ENCODE results near the gene ZBTB22. TPM values are rescaled to one million over a fixed set of nuclear protein-coding genes. Genes with fewer than 3 reads are reported as not detected.

ZBTB22 gene
- total and polyA plus RNA-seq, 2 donors (not counting 1 experiment from before 2014, with no cell fraction given), result 25.9 to 39.7 TPM

- CTCF ChIA-PET, result interaction anchor here (0.5 to 5.3 kb wide), 3 partner anchors 10 to 1485 kb away, joined by 3 to 50 read pairs (median 3); no protein-coding TSS in a partner anchor
- intact Hi-C loops (cut with micrococcal nuclease), result no loop called here
- Histone ChIP-seq H2AFZ (ENCODE audit: insufficient read depth, low read depth, low read length, poor library complexity, severe bottlenecking) (no peak overlapping the region), H3K9me3 (ENCODE audit: control extremely low read depth in 1 of 3, control insufficient read depth in 2 of 3, insufficient read depth in 1 of 3, low read length in 2 of 3) (no peaks in the 10 kb centered on the region), H3K4me3 (ENCODE audit: control extremely low read depth in 1 of 5, extremely low read depth in 1 of 5, insufficient read depth in 1 of 5, low read depth in 2 of 5, low read length in 4 of 5) (no peak overlapping the region), H3K9ac (ENCODE audit: low read length) (no peak overlapping the region), H3K36me3 (replicated peaks in 1 of 2; ENCODE audit: control extremely low read depth in 1 of 2, control insufficient read depth in 1 of 2, extremely low read depth in 1 of 2, insufficient read depth in 2 of 2, low read length in 1 of 2) (peaks cover 3 to 54% of the 10 kb centered on the region in 2 experiments), H3K4me1 (ENCODE audit: control insufficient read depth in 2 of 2, insufficient read depth in 2 of 2, low read length in 2 of 2) (peaks cover 67 to 79% of the 10 kb centered on the region in 2 donors), H4K20me1 (ENCODE audit: control insufficient read depth, insufficient read depth, low read length, poor library complexity, severe bottlenecking) (peaks cover 47% of the 10 kb centered on the region), H3K79me2 (ENCODE audit: control insufficient read depth, insufficient read depth, low read length) (peaks cover 90% of the 10 kb centered on the region), H3K4me2 (replicated peaks; ENCODE audit: low read depth, low read length, poor library complexity, severe bottlenecking) (peak overlapping the region; percentile 99), H3K27ac (ENCODE audit: low read length in 2 of 2) (peak overlapping the region; percentile 97 to 100), H3K27me3 (replicated peaks in 1 of 4; ENCODE audit: control extremely low read depth in 1 of 4, control insufficient read depth in 3 of 4, insufficient read depth in 4 of 4, low read length in 3 of 4) (no peaks in the 10 kb centered on the region)
- 98% methylated on average over 12 of the region's 17 CpGs for WGBS (ENCODE audit: insufficient coverage)
- Mint-ChIP-seq H3K27me3 (no peaks in the 10 kb centered on the region), H3K4me3 (peak overlapping the region; percentile 100), H3K9me3 (ENCODE audit: insufficient read depth) (no peaks in the 10 kb centered on the region), H3K27ac (peak overlapping the region; percentile 98), H3K4me1 (peaks cover 80% of the 10 kb centered on the region)
- DNase-seq (peak; percentile 42), ATAC-seq (ENCODE audit: low read depth) (no peak)
- POLR2A ChIA-PET, result interaction anchor here (0.6 to 2.3 kb wide), 4 partner anchors 10 to 38 kb away, joined by 3 to 24 read pairs (median 8); partner anchors contain the start of genes B3GALT4 and WDR46
- no peak for TF ChIP-seq CTCF (IDR thresholded peaks at IDR 0.05)
- TF ChIP-seq EZH2 (IDR thresholded peaks at IDR 0.05; ENCODE audit: borderline replicate concordance, insufficient read depth, low read depth, low read length, poor library complexity, severe bottlenecking), result no peak
These were observed 1.5 kb downstream of the ZBTB22 start for GRCh38 chr6:33315793-33316602.
